GM18508 (cell line): ENCODE data around the gene VAV2.
"Not testable (repeated sequence)": the region's sequence is repeated elsewhere in the genome, so short reads cannot be mapped to it uniquely, and the experiment has no call there.

Experiments used
- ATAC-seq: cut with Tn5 transposase; IDR thresholded peaks from one replicate; pipeline ENCODE4 v1.9.1; 2021; ENCODE audit warnings: moderate number of reproducible peaks; ENCODE audit not compliant: insufficient read depth, unreplicated experiment

The VAV2 gene

DNA sequence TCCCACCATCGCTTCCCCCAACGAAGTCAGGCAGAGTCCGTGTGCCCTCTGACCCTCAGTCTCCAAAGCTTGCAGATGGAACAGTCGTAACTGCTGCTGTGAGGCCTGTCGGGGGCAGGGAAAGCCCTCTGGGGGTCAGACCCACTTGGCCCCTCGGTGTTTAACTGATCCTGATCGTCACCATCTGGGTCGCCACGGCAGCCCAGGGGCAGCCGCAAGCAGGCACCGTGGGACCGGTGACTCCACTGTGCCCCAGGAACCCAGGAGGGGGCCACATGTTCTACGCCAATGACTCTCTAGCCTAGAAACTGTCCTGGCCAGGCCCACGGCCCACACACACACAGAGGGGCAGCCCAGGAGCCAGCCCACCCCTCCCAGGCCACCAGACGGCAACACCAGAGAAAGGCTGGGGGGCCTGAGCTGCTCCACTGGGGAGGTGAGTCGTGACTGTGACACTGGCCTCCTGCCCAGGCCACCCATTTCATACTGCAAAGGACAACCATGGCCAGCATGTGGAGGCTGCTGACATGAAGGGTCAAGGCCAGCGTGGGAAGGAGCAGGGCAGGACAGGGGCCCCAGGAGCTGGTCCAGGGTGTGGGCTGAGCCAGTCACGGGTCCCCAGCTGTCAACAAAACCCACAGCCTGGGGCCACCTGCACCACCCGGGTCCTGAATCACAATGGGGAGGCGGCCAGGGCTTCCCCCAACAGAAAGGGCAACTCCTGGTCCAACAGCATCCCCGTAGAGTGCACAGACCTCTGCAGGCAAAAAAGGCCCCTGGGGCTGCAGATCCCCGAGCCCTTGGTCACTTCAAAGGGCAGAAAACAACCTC is 20.8 kb downstream of the VAV2 start:
- ATAC-seq, result no peak

DNA sequence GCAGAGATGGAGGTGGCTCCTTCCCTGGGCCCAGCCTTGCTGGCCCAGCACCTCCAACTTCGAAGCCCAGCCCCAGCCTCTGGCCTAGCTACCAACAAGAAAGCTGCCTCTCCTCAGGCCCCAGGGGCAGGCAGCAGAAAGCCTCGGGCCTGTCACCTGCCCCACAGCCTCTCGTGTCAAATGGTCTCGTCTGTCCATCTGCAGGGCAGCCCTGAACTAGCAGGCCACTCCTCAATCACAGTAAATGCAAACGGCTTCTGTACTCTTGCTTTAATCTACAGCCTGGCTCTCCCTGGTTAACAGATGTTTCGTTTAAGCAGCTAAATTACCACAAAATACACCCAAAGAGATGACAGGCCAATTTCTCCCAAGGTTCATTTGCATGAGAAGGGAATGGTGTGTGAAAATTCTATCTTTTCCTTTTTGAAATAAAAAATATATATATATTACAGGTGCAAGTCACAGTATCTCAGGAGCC is 21.5 kb downstream of the VAV2 start:
- no peak for ATAC-seq

DNA sequence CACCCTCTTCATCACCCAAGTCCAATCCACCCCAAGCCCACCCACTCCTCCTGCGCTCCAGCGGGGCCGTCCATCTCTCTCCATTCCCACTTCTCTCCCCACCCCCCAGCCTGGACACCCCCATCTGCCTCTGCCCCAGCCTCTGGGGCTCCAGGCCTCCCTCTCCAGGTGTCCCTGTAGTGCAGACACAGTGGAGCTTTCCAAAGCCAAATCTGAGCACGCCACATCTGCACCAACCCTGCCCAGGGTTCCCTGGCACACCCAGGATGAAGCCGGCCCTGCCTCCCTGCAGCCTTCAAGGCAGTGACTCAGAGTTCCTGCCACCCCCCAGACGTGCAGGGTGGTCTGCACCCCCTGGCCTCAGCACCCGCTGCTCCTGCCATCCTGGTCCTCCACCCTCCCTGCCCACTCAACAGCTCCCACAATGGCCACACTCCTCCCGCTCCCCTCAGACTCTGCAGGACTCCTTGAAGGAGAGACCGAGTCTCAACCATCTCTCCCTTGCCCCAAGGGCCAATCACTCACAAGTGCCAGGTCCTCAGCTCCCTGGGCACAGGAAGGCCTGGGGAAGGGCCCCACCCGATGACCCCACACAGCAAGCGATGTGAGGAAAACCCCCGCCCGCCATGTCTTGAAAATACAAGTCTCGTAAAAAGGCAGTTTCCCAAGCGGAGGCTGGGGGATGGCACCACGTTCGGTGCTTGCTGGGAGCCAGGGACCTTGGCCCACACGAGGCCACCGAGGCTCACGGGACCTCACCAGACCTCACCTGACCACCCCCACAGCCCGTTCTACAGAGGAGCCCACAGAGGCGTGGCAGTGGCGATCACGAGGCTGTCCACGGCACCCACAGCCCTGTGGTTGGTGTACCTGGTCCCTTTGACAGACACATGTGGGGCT is 22.2 kb downstream of the VAV2 start:
- ATAC-seq, result no peak

DNA sequence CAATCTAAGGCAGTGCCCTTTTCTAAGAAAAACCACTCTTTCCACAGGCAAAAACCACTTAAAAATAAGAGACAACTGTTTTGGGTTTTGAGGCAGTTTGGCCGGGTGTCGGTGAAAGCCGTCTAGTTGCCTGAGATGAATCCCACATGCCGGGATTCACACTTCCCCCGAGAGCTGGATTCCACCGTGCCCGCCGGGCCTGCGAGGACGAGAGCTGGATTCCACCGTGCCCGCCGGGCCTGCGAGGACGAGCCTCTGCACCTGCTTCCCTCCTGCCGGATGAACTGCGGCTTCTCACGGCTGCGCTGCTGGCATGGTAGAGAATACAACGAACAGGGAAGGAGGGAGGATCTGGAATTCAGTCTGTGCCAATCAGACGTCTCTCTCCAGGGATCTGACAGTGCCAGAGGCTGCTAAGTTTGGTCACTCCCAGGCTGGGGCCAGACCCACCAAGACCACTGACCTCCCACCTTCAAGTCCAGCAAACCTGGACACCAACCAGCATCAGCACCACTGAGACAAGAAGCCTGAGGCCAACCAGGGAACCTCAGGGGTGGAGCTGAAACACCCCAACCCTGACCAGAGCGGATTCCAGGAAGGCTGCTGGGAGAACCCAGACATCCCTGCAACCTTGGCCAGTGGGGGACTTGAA is 23.0 kb downstream of the VAV2 start:
- no peak for ATAC-seq

DNA sequence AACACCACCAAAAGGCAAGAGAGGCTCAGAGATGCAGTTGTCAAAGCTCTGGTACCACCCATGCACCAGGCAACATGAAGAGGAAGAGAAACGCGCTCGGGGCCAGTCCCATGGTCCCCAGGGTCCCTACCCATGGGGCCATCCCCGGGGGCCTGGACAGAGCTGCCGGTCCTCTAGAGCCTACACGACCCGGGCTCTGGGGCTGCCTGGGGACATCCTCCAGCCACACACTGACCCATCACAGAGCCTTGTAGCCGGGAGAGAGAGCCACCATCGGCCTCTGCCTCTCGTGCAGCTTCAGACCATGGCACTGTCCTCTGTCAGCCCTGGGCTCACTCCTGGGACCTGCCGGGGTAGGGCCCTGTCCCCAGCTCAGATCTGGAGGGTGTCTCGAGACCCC is 23.7 kb downstream of the VAV2 start:
- ATAC-seq, result no peak

DNA sequence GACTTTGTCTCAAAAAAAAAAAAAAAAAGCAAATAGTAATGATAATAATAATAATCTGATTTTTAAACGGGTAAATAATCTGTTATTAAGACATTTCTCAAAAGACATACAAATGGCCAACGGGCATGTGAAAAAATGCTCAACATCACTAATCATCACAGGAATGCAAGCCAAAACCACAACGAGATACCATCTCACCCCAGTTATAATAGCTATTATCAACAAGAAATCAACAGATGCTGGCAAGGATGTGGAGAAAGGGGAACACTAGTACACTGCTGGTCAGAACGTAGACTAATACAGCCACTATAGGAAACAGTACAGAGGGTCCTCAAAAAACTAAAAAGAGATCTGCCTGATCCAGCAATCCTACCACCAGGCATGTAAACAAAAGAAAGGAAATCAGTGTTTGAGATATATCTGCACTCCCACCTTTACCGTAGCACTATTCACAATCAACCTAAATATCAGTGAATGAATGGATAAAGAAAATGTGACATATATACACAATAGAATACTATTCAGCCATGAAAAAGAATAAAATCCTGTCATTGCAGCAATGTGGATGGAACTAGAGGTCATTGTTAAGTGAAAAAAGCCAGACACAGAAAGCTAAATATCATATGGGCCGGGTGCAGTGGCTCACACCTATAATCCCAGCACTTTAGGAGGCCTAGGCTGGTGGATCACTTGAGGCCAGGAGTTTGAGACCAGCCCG is 24.9 kb downstream of the VAV2 start:
- ATAC-seq, result no peak

DNA sequence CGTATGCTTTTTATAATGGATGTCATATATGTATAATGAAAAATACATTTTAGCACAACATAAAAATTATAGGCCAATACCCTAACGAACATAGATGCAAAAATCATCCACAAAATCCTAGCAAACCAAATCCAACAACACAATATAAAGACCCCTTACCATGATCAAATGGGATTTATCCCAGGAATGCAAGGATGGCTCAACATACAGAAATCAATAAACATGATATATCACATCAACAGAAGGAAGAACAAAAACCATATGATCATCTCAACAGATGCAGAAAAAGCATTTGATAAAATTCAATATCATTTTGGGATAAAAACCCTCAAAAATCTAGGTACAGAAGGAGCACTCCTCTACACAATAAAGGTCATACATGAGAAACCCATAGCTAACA is 27.7 kb downstream of the VAV2 start:
- ATAC-seq, result no peak

DNA sequence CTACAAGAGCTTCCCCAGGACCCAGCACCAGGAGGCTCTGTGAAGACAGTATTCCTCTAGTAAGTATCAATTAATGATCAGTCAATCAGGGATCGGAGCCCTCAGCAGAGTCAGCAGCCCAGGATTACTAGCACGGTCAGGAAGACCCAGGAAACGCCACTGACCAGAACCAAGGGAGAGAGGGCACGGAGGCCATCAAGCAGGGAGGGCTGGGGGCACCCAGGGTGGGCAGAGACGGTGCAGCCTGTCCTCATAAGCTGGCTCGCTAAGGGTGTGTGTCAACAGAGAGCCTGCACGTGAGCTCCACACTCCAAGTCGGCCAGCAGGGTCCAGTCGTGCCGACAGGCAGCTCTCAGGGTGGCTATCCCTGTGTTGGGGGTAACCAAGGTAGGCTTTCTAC is 29.0 kb downstream of the VAV2 start:
- ATAC-seq, result no peak

DNA sequence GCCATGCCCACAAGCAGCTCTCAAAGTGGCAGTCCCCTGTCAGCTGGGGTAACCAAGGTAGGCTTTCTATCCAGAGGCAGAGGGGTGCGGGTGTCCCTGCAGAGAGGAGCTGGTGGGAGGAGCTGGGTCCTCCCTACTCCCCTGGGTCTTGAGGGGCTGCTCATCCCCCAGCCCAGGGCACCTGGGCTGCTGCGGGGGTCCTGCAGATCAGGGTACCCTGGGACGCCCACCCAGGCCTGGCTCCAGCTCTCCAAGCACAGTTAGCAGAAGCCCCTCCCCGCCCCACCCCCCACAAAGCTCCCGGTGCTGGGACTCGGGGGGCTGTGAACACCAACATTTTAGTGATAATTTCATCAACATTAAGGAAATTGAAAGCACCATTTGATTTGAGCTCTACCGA is 29.8 kb downstream of the VAV2 start:
- ATAC-seq, result no peak

DNA sequence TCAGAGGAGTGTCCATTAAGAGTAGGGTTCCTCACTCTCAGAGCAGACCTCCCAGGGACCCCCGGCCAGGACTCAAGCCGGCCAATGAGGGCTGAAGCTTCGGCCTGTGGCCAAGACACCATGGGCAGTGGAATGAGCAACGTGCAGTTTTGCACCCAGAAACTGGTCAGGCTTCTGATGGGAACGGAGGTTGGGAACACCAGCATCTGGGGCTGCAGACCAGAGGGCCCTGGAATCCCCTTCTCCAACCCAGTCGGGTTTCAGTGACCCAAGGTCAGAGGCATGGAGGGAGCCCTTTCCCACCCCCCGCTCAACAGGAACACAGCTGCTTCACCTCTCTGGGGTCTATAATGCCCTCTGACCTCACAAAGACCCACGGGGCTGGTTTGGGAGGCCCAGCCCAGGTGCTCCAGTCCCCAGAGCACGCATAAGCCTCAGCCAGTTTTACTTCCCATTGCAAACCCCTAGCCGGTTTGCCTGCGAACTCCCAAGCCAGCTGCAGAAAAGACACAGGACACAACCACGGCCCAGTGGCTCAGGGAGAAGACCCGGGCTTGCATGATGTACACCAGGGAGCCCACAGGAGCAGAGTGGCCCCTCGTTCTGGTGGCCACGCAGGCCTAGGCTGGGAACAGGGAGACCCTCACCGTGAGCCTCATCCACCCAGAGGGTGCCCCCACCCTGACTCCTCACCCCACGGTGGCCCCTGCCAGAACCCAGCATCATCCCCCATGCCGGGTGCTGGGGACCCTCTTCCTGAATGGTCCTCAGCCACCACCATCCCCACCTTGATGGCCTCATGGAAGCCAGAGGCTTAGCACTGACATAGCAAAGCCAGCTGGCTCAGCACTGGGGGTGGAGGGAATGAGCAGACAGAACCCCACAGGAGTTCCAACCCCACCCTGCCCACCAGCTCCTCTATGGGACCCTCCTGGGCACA is 30.6 kb downstream of the VAV2 start:
- no peak for ATAC-seq

DNA sequence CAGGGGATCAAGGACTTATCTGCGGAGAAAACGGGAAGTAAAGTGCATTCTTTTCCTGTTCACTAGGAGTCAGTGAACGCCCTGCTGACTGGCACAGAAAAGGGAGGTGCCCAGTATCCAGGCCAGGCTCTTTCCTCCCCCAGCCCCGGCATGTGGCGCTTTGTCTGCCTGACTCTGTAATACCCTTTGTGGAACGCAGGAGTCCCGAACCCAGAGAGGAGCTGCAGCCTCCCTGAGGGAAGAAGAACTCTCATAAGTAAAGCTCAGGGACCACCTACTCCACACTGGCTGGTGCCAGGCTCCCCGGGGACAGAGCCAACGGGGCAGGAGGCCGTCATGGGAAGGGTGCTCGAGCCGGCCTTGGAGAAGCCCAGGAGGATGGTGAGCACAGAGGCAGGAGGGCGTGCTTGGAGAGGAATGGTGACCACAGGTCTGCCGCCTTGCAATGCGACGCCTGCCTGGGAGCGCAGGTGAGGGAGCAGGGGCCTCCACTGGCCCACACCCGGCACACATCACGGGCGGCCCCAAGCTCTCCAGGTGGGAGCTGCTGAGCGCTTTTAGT is 31.5 kb downstream of the VAV2 start:
- no peak for ATAC-seq

DNA sequence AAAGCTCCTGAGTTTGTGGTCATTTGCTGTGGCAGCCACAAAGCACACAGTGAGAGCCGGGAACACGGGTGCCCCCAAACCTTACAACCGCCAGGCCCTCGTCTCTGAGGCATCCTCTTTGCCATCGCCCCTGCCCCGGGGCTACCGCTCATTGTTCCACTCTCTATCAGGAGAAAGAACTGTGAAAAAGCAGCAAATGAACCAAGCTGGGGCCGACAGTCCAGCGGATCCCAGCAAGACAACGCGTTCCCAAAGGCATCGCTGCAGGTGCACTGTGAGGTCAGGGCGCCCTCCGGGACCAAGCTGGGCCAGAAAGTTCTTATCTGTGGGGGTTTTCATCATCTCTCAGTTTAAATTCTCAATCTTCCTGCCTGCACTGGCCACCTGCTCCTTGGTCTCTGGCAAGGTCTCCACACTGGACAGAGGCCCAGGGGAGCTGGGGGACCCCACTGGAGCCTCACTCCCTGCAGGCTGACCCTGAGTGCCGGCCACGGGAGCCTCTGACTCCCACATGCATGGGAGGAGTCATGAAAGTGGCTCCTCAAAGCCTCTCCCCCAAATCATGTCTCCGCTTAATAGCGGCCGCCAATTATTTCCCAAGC is 32.1 kb downstream of the VAV2 start:
- no peak for ATAC-seq

DNA sequence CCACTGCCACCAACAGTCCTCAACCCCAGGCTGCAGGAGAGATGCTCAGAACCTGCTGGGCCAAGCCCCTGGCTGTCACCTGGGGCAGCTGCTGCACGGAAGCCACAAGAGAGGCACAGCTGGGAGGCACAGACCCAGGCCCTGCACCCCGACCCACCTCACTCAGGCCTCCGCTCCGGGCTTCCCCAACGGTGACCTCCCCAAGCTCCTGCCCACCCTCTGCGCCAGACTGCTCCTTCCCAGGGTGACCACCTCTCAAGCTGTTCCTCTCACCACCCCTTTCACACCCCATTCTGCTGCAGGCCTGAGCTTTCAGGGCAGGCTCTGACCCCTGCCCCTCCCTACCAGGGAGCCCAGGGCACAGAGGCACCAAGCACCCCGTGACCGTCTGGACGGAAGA is 33.0 kb downstream of the VAV2 start:
- no peak for ATAC-seq

DNA sequence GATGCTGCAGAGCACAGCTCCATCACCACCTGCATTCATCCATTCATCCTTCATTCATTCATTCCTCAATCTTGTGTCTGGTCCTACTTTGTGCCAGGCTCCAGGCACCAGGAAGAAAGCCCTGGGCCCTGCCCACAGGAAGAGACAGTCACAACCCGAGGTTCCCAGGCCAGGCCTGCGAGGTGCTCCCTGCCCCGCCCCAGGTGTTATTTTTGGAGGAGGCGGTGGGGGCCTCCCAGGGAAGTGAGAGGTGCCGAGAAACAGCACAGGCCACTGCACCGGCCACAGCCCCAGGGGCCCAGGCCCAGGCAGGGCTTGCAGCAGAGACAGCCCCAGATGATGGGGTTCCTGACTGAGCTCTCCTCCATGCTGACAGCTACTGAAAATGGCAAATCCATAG is 33.4 kb downstream of the VAV2 start:
- ATAC-seq, result no peak

DNA sequence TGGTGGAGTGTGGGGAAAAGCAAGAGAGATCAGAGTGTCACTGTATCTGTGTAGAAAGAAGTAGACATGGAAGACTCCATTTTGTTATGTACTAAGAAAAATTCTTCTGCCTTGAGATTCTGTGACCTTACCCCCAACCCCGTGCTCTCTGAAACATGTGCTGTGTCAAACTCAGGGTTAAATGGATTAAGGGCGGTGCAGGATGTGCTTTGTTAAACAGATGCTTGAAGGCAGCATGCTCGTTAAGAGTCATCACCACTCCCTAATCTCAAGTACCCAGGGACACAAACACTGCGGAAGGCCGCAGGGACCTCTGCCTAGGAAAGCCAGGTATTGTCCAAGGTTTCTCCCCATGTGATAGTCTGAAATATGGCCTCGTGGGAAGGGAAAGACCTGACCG is 34.4 kb downstream of the VAV2 start:
- ATAC-seq, result not testable (repeated sequence)

DNA sequence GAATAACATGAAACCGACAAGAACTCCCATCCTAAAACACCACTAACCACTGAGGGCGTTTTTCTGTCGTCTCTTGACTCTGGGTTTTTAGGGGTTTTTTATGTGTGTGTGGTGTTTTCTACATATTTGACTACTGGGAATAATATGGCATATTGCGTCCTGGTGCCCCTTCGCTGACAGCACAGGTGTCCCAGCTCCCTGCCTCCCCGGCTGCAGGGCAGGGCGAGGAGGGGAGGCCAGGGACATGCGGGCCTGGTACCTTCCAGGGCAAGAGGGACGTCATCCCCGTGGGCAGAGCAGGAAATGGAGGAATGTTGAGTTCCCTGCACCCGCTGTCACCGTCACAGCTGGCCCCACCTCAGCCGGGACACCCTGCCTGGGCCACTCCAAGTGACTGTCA is 34.8 kb downstream of the VAV2 start:
- no peak for ATAC-seq

DNA sequence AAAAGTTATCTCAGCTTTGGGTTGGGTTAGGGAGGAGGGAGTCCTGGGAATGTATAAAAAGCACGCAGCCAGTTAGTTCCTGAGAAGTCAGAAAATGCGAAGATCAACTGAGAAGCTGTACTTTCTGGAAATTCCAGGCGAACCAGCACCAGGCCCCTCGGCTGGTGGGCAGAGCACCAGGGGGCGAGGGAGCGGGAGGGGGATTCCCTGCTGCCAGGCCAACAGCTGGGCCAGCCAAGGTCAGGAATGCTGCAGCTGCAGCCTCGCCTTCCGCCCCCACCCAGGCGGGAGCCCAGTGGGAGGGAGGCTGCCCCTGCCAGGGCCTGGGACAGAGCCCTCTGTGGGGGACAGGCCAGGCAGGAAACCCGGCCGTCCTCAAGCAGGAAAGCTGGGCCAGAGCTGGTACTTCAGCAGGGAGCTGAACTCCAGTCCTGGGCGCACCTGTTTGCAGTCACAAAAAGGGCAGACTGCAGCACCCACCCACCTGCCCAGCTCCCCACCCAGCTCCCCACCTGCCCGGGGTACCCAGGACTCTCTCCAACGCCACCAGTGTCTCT is 35.5 kb downstream of the VAV2 start:
- no peak for ATAC-seq

DNA sequence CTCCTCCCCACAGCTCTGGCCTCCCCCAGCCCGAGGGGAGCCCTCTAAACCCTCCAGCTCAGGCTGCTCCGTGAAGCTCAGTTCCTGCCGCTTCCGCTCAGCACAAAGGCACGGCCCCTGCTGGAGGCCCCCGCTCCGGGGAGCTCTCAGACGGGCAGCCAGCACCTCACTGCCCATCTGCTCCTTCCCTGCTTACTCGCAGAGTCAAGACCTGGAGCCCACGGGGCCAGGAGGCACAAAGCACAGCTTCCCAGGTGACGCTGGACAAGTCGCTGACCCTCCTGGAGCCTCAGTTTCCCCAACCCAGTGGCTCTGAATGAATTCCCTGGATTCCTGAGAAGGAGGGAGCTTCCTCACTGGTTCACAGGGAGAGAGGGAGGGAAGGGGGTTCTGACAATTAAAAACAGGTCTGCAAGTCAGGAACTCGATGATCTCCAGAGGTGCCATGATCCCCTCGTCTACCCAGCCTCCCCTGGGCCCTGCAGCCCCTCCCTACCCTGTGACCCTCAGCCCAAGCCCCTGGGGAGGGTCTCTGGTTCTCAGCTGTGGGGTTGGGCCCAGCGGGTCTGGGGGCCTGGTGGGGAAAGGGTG is 36.2 kb downstream of the VAV2 start:
- no peak for ATAC-seq
